Fibroblast of lung (primary cell): ENCODE data around the gene TMED4.

ENCODE experiments used
- CTCF ChIP-seq, 2 donors: IDR thresholded peaks in 1 of 2; conservative IDR thresholded peaks in 1 of 2; 1 replicate in 1 of 2; 2 replicates in 1 of 2; pipeline ENCODE4 v1.5.1; 2011 to 2012; ENCODE audit warnings: low read length in 2 of 2, control low read depth in 1 of 2, inconsistent platforms in 1 of 2, low read depth in 1 of 2, mild to moderate bottlenecking in 1 of 2
- EZH2 ChIP-seq: IDR thresholded peaks from 2 replicates; pipeline ENCODE4 v1.5.1; 2012; ENCODE audit warnings: low read length, control low read depth, mild to moderate bottlenecking; ENCODE audit errors: missing control alignments

GRCh38 chr7:44531421-44532380 is 50.3 kb downstream of the TMED4 start:
- TF ChIP-seq EZH2 (no peak), CTCF (conservative IDR thresholded peaks at IDR 0.05 in 1 of 2, IDR thresholded peaks at IDR 0.05 in 1 of 2; ENCODE audit: low read depth in 1 of 2, low read length in 2 of 2) (no peak)
